GM21786 (cell line): Measurements from ENCODE around the gene KIAA1671.

Source experiments
- ATAC-seq: cut with Tn5 transposase; IDR thresholded peaks from one replicate; pipeline ENCODE4 v1.9.1; 2021; ENCODE audit not compliant: unreplicated experiment

The KIAA1671 gene

DNA sequence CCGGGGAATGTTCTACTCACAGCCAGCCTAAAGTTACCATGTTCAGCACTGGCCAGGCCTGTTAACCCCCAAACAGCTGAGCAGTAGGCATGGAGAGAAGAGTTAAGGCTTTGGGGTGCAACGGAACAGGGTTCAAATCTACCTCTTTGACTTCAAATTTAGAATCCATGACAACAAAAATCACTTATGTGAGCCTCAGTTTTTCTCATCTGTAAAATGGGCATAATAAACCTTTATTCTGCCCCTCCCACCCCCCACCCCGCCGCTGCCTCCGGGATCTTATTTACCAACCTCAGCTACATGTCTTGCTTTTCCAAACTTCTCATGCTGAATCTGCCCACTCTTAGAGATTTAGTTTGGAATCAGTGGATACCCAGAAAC is 134.4 kb downstream of the KIAA1671 start:
- no peak for ATAC-seq

DNA sequence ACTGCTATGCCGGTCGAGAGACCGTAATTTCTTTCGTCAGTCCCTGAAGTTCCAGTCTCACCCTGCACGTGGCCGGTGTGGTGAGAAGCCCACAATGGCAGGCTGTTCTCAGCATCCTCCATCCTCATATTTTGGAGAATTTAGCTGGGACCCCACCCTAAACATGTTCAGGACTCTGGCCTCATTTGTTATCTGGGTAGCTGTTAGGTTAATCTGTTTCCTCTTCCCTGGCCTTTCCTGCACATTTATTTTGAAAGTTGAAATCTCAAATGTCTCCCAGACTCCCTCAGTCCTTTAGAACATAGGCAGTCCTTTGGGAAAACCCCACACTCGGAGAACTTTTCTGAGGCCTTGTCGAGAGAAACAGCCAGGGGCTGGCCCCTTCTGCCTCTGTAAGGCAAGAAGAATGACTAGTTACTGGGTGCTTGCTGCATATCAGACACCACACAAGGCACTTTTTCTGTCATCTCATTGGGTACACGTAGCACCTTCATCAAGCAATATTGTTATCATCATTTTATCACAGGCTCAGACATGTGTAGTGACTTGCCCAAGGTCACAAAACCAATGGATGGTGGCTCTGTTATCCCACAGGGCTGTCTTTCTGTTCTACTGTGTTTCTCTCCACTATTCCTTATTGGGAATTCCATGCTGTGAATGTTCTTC is 137.8 kb downstream of the KIAA1671 start:
- ATAC-seq = no peak

DNA sequence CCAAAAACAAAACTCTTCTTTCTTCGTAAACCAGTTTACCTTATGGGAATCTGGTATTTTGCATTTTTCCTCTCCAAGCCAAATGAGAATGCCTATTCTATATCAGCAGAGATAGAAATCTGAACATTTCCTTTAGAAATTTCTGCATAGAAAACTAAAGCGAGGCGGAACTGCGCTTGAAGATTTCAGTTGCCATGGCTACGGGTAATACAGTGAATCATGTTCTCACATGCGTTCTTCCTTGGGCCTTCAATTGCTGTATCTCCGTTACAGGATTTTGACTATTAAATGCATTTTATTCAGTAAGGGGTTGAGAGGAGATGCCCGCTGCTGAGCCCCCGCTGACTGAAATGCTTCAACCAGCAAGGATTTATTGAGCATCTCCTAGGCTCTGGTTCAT is 138.9 kb downstream of the KIAA1671 start:
- ATAC-seq = no peak

DNA sequence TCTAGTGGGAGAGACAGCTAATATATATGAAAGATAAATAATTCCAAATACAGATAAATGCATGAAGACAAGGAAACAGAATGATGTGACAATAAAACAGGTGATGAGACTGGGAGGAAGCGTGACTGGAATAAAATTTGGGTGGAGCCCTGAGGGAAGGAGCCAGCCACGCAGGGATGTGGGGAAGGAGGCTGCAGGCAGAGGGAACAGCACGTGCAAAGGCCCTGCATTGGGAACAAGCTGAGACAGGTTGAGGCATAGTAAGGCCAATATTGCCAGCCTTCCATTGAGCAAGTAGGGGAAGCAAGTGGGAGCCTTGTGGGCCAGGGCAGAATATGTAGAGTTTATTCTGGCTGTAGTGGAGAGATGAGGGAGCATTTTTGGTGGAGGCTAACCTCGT is 139.6 kb downstream of the KIAA1671 start:
- no peak for ATAC-seq

- ATAC-seq = no peak
Observed at GRCh38 chr22:25094579-25094978, 142.1 kb downstream of the KIAA1671 start.

DNA sequence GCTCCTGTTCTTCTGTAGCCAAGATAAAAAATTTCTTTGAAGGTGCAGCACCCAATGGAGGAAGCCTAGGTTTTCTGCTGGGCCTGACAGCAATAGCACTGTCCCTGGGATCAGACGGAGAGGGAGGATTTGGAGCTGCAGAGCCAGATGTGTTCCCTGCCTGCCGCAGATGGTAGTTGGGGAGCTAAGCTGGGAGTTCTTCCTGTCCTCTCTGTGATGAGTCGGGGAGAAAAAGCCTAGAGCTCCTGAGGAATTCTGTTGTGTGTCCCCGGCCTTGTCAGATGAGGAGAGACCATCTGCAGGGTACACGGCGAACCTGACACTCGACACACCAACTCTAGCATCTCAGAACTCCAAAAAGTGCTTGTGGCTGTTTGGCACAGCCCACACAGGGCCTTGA is 143.4 kb downstream of the KIAA1671 start:
- no peak for ATAC-seq

DNA sequence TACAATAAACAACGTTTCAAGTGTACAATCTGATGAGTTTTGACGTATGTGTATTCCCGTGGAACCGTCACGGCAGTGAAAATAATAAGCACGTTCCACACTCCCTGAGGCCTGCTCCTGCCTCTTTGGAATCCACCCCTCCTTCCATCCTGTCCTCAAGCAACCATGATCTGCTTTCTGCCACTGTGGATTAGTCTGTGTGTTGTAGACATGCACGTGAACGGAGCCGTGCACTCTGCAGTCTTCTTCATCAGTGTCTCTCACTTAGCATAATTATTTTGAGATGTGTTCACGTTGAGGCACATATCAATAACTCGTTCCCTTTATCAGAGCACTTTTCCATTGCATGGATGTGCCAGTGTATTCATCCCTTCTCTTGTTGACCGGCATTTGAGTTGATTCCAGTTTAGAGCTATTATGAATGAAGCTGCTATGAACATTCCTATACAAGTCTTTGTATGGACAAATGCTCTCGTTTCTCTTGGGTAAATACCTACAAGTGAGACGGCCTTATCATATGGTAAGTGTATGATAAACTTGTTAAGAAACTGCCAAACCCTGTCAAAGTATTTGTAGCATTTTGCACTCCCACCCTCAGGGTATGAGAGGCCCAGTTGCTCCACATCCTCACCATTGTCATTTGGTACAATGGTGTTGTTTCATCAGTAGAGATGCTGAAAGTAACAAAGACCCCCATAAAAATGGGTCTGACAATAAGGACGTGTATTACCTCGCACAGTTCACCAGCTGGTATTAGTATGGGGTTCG is 144.3 kb downstream of the KIAA1671 start:
- ATAC-seq = no peak

GRCh38 chr22:25098445-25099081 is 146.0 kb downstream of the KIAA1671 start:
- ATAC-seq = no peak

- ATAC-seq = no peak
Observed at GRCh38 chr22:25099202-25099601, 146.7 kb downstream of the KIAA1671 start.

GRCh38 chr22:25100402-25100801 is 147.9 kb downstream of the KIAA1671 start:
- no peak for ATAC-seq

DNA sequence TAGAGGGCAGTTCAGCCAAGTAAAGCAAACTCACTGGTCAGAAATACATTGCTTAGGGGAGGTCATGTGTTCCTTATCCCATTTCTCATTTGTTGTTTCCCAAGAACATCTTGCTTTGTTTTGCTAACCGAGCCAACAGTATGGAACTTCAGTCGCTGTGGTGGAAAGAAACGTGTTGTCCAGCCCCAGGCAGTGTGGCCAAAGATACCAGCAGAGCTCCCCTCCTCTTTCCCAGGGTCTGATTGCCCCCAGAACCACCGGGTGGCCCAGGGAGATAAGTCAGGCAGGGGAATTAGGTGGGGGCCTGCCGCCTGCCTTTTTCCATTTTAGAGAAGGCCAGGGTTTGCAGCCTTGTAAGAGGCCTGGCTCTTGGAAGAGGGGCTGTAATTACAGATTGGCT is 148.4 kb downstream of the KIAA1671 start:
- ATAC-seq = no peak

DNA sequence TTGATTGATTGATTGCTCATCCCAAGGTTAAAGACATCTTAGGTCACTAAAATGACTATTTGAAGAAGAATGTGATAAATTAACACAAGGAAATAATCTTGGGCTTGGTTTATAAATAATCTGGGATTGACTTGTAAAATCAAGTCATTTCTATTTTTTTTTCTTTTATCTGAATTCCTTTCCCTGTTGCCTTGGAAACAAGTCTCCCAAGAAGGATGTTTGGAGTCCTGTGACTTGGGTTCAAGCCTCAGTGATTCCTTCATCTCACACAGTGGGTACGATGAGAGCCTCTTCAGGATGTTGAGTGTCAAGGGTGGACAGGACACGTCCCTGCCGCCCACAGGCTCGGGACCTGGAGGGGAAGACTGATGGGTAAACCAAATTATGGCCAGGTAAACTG is 149.0 kb downstream of the KIAA1671 start:
- no peak for ATAC-seq

DNA sequence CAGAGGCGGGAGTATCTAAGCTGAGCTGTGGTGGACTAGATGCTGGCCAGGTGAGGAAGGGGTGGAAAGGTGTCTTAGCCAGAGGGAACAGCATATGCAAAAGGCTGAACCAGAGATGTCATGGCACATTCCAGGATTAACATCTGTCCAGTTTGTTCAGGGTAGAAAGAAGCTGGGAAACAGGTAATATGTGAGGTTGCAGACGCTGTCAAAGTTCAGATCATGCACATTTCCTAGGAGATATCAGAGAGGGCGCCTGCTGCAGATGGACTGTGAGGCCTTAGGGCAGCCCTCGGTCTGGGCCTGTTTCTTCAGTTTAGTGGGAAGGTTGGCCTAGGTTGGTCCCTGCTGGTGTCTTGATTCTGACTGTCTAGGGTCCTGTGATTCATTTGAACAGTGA is 149.5 kb downstream of the KIAA1671 start:
- no peak for ATAC-seq

DNA sequence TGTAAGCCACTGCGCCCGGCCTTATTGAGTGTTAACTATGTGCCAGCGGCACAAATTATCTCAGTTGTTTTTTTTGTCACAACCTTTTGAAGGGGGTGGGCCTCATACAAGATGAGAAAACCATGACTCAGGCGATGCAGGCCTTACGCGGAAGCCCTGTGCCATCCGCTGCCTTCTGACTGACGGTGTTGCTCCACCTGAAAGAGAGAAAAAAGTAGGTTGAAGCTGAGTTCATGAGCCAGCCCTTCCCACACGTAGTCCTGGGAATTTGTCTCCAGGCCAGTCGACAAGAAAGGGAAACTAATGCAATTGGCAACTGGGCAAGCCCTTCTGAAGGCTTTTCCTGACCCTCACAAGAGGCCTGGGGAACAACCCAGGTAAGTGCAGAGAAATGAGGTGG is 150.2 kb downstream of the KIAA1671 start:
- no peak for ATAC-seq

DNA sequence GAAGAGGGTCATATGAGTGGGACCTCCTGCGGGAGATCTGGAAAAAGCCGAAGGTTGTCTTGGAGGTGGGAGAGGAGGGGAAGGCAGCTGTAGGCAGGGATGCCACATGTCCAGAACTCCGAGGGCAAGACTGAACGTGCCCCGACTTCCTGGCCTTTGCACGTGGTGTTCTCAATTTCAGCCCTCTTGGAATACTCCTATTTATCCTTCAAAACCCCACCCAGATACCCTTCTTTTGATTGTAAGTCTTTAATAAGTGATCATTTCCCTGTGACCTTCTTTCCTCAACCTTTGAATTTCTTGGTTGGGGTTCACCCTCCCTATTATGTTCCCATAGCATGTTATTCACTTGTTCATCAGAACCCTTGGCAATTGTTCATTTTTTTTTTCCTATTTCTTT is 151.9 kb downstream of the KIAA1671 start:
- ATAC-seq = no peak

GRCh38 chr22:25105817-25106650 is 153.5 kb downstream of the KIAA1671 start:
- ATAC-seq = no peak

GRCh38 chr22:25109878-25110595 is 157.5 kb downstream of the KIAA1671 start:
- no peak for ATAC-seq

DNA sequence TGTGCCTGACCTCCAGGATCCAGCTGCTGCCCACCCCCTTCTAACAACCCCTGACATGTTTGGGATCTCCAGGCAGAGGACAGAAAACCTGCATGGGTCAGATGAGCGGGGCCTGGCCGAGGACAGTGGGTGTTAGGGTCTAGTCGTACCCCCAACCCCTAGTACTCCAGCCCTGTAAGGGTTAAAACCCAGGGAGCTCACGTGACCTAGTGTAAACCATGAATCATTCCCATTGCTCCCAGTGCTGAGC is 158.0 kb downstream of the KIAA1671 start:
- ATAC-seq = no peak

GRCh38 chr22:25110846-25111578 is 158.5 kb downstream of the KIAA1671 start:
- ATAC-seq = no peak
